GM10266 (cell line): ENCODE results near the gene FLOT1.

ENCODE experiments used
- DNase-seq: peaks from one replicate; pipeline ENCODE4 v3.0.0; 2012; ENCODE audit errors: extremely low spot score
- TF ChIP-seq, protein P1 (sequence below): IDR thresholded peaks from 2 replicates; pipeline ENCODE4 v1.5.1; 2012; ENCODE audit warnings: mild to moderate bottlenecking, low read depth; ENCODE audit not compliant: control insufficient read depth, insufficient read depth; ENCODE audit errors: missing control alignments

Gene FLOT1

DNA sequence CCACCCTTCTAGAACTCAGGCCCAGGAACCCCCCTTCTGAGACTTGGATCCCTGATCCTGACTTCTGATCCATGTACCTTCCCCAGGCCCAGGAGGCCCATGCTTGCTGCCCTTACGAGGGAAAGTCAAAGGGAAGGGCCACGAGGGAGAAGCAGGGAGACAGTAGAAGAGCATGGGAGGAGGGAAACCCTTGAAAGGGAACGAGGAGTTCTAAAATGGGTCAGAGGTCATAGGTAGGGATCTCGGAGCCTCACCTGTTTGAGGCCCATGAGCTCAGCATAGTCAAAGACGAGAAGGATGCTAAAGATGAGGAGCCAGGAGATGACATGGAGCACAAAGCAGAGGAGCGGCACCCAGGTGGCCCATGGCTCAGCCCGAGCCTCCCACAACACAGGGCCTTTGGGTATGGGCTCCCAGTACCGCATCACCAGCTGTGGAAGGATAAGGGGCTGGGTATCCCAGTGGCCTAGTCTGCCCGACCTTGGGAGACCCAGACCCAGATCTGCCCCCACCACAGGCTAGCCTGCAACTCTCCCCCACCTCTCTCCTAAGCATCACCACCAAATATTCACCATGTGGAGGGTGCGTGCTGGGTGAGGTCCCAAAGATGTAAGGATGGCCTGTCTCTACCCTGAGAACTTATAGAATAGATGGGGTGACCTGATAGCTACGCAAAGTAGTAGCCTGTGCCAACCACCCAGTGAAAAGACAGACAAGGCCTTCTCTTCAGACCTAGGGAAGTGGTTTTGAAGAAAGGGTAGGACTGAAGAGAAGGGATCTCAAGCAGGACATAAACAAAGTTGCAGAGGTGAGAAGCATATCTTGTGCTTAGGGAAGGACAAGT lies 53.2 kb downstream of the FLOT1 start:
- DNase-seq = no peak
- TF ChIP-seq, protein P1, sequence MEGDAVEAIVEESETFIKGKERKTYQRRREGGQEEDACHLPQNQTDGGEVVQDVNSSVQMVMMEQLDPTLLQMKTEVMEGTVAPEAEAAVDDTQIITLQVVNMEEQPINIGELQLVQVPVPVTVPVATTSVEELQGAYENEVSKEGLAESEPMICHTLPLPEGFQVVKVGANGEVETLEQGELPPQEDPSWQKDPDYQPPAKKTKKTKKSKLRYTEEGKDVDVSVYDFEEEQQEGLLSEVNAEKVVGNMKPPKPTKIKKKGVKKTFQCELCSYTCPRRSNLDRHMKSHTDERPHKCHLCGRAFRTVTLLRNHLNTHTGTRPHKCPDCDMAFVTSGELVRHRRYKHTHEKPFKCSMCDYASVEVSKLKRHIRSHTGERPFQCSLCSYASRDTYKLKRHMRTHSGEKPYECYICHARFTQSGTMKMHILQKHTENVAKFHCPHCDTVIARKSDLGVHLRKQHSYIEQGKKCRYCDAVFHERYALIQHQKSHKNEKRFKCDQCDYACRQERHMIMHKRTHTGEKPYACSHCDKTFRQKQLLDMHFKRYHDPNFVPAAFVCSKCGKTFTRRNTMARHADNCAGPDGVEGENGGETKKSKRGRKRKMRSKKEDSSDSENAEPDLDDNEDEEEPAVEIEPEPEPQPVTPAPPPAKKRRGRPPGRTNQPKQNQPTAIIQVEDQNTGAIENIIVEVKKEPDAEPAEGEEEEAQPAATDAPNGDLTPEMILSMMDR = no peak

DNA sequence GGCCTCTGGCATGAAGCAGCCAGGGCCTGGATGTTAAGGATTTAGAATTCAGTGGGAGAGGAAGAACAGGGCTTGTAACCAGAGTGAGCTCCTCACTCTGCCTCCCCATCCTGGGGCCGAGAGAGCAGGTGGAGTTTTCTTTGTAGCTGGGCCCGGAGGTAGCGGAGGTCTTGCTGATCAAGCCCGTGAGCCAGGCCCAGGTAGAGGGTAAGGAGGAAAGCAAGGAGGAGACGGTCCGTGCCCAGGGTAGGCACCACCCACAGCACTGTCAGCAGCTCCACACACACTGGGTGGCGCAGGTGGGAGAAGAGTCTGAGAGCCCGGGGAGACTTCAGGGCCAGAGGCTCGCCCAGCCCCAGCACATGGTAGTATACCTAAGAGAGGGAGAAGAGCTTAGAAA lies 53.9 kb downstream of the FLOT1 start:
- DNase-seq = no peak
- TF ChIP-seq, protein P1 = peak; percentile 52

DNA sequence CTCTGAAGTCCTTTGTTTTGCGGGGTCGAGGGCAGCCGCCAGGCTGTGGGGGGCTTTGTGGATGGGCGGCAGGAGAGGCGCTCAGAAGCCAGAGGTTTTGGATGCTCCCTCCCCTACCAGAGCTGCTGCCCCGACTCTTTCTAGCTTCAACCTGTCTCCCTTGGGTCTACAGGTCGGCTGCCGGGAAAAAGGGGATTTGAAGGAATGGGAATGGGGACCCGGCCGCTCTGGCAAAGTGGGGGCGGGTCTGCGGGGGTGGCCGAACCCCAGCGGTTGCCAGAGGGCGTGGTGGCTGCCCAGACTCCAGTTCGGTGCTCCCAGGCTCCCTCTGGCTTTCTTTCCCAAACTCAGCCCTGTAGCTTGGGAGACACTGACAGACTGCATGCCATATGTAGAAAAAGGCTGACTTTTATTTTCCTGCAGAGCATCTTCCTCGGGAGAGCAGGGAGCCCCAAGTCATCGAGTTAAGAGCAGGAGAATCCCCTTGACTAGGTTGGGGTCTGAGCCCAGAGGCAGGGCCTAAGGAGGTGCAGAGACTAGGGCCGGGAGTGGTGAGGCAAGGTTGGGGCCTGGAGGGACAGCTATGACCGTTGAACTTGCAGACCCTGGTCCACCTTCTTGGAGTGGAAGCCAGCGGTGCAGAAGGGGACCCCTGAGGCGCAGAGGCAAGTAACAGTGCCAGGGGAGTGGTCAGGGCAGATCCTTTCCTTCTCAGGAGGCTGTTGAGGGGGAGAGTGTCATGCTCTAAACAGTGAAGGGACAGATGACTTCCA lies 54.6 kb downstream of the FLOT1 start:
- DNase-seq = no peak

DNA sequence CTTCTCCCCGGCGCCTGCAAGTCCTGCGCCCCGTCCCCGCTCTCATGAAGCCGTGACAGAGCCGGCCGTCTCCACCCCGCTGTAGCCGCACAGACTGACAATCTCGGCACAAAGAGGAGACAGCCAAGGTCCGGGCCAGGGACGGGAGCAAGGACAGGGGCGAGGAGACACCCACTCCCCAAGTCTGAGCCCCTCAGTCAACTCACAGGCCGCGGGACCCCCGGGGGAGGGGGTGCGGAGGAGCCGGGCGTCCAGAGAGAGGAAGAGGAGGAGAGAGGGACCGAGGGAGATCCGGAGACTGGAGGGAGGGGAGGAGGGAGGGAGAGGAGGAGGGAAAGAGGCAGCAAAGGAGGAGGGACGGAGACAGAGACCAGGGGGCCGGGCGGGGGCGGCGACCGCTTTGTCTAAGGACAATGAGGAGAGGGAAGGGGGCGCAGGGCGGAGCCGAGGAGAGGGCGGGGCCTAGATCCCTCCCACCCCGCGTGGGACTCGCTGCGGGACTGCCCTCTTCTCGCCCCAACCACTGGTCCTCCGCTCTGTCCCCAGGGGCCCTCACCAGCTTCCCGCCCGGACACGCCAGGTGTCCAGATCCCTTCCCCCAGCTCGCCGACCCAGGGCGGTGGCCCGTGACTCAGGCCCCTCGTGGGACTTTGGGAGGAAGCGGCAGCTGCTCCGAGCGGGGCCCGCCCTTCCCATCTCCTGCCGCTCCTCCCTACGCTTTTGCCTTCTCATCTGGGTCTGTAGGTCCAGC lies 55.4 kb downstream of the FLOT1 start:
- DNase-seq = peak; percentile 89
- TF ChIP-seq, protein P1 = no peak

More for the DNA sequence above, 54.6 kb downstream of the FLOT1 start:
- TF ChIP-seq, protein P1 = no peak

DNA sequence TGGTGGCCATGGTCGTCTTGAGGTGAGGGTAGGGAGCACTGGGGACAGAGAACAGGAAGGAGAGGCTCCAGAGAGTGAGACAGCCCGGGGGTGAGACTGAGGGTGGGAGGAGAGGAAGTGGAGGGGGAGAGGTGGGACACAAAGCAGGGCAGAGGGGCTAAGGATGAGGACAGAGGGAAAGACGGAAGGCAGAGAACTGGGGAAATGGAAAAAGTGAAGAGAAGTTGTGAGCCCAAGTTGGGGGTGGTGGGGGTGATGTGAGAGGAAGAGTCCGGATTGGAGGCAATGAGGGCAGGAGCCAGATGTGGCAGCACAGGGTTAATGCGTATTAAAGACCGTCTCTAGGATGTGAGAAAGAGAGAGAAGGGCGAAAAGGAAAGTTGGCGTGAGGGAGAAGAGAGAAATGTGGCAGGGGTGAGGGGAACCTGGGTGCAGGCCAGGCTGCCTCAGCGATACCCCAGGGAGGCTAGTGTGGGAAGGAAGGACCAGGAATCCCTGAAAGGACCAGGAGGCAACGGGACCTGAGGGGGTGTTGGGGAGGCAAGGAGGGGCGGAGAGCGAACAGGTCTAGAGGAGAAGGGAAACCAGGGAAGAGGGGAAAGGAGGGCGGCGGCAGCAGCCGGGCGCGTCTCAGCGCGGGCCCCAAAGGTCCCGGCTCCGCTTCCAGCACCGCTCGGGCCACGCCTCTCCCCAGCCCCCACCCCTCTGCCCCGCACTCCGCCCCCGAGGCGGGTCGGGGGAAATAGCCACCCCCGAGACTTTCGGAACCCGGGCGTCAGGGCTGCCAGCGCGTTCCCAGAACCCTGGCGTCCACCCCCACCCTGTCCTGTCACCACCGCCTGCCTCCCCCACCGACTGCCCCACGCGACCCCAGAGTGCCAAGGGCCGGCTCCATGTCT lies 56.2 kb downstream of the FLOT1 start, which contains the start of gene PPP1R18:
PPP1R18 (minus strand) TSS at position 637 of the 899 bp plus-strand sequence; CDS start at position 10, 627 bp downstream.
- TF ChIP-seq, protein P1 = no peak
- DNase-seq = peak; percentile 74
